ENCODE measurements around the gene C1orf210. TPM values are rescaled to one million over a fixed set of nuclear protein-coding genes. Genes with fewer than 3 reads are reported as not detected.

Gene C1orf210
- total and polyA plus RNA-seq, 2 of the 13 experiments (the other 11 are each of a cell fraction or from before 2014, with no cell fraction given) = 0.49 to 5.1 TPM

GRCh38 chr1:43311521-43311920, 26.1 kb upstream of the C1orf210 start (continued):
- TF ChIP-seq ZNF138 (CRISPR knock-in tag; IDR thresholded peaks at IDR 0.05; ENCODE audit: low read depth) (no peak), ZNF674 (CRISPR knock-in tag; IDR thresholded peaks at IDR 0.05; ENCODE audit: low read depth) (no peak), ZNF572 (CRISPR knock-in tag; IDR thresholded peaks at IDR 0.05) (no peak), ZNF589 (CRISPR knock-in tag; conservative IDR thresholded peaks at IDR 0.05) (no peak), ZNF570 (CRISPR knock-in tag; IDR thresholded peaks at IDR 0.05; ENCODE audit: borderline replicate concordance) (no peak), ZNF205 (CRISPR knock-in tag; IDR thresholded peaks at IDR 0.05) (no peak)

- Histone ChIP-seq H3K4me1 (ENCODE audit: insufficient read depth, low read length) (peaks cover 27% of the 10 kb centered on the region), H3K4me3 (replicated peaks in 1 of 3; ENCODE audit: insufficient read depth in 1 of 3, low read depth in 2 of 3, low read length in 3 of 3) (no peak overlapping the region), H3K79me2 (ENCODE audit: insufficient read depth, low read length) (no peaks in the 10 kb centered on the region), H3K27me3 (ENCODE audit: control insufficient read depth in 1 of 2, insufficient read depth in 2 of 2, low read length in 2 of 2) (peaks cover 1 to 60% of the 10 kb centered on the region in 2 experiments; a peak in 3 of 5 replicates), H3K9me3 (ENCODE audit: low read length) (no peaks in the 10 kb centered on the region), H4K20me1 (ENCODE audit: insufficient read depth, low read length) (no peaks in the 10 kb centered on the region), H3K9ac (ENCODE audit: insufficient read depth, low read depth, low read length) (no peak overlapping the region), H3K36me3 (replicated peaks in 1 of 2; ENCODE audit: control insufficient read depth in 1 of 2, insufficient read depth in 2 of 2, low read length in 2 of 2) (no peaks in the 10 kb centered on the region), H3K27ac (ENCODE audit: extremely low read length, insufficient read depth, low read length) (no peak overlapping the region), H2AFZ (ENCODE audit: low read length) (no peak overlapping the region), H3K4me2 (ENCODE audit: low read depth, low read length) (no peak overlapping the region)
- ChIA-PET POLR2A (no interaction called here), CTCF (ENCODE audit: low intra/inter-chr PET ratio, low total read pairs) (no interaction called here)
- in situ Hi-C loops (cut with HindIII; ENCODE audit: extremely low pct_ligation_motif_present, low pct_unique_long_range_greater_than_20kb) = no loop called here
- intact Hi-C loops (cut with micrococcal nuclease; ENCODE audit: unreplicated experiment) = no loop called here
- TF ChIP-seq NR1H2 (CRISPR knock-in tag; IDR thresholded peaks at IDR 0.05; ENCODE audit: borderline replicate concordance, low read depth) (no peak), LRRFIP1 (CRISPR knock-in tag; conservative IDR thresholded peaks at IDR 0.05) (no peak), ZNF556 (CRISPR knock-in tag; IDR thresholded peaks at IDR 0.05; ENCODE audit: borderline replicate concordance) (no peak), HNRNPH1 (optimal IDR thresholded peaks at IDR 0.05; ENCODE audit: low read depth, low read length) (no peak), KDM5B (CRISPR knock-in tag; IDR thresholded peaks at IDR 0.05; ENCODE audit: borderline replicate concordance) (no peak), CREB3 (CRISPR knock-in tag; IDR thresholded peaks at IDR 0.05) (no peak), EHMT2 (IDR thresholded peaks at IDR 0.05; ENCODE audit: borderline replicate concordance, low read depth, low read length) (no peak), SP1 (IDR thresholded peaks at IDR 0.05) (no peak), SP1 (CRISPR knock-in tag; IDR thresholded peaks at IDR 0.05) (no peak), YY1 (IDR thresholded peaks at IDR 0.05; ENCODE audit: insufficient read depth, insufficient replicate concordance, low read depth, low read length) (no peak), U2AF1 (optimal IDR thresholded peaks at IDR 0.05; ENCODE audit: low read depth, low read length) (no peak), HOXA7 (CRISPR knock-in tag; IDR thresholded peaks at IDR 0.05) (no peak), ZNF160 (CRISPR knock-in tag; IDR thresholded peaks at IDR 0.05) (no peak), SP2 (CRISPR knock-in tag; IDR thresholded peaks at IDR 0.05) (no peak), ZNF10 (CRISPR knock-in tag; IDR thresholded peaks at IDR 0.05; ENCODE audit: borderline replicate concordance, low read depth) (no peak)
- no TSS peak for BruUV-seq (replicated peaks)
- DNase-seq (ENCODE audit: low spot score) (no peak), ATAC-seq (no peak), FAIRE-seq (no peak)
- WGBS (ENCODE audit: low lambda C conversion rate) = 78% methylated on average over 7 of the region's 13 CpGs
Observed at GRCh38 chr1:43309405-43310025, 24.1 kb upstream of the C1orf210 start.
